C4-2B (cell line): Measurements from ENCODE around the gene SH3RF2.

Source experiments
- CTCF ChIP-seq: fragments of 450-650 bp; conservative IDR thresholded peaks from 2 replicates; pipeline ENCODE4 v1.5.1; 2017; ENCODE audit warnings: mild to moderate bottlenecking
- ZFX ChIP-seq: fragments of 450-650 bp; IDR thresholded peaks from 2 replicates; pipeline ENCODE4 v1.6.1; 2017

DNA sequence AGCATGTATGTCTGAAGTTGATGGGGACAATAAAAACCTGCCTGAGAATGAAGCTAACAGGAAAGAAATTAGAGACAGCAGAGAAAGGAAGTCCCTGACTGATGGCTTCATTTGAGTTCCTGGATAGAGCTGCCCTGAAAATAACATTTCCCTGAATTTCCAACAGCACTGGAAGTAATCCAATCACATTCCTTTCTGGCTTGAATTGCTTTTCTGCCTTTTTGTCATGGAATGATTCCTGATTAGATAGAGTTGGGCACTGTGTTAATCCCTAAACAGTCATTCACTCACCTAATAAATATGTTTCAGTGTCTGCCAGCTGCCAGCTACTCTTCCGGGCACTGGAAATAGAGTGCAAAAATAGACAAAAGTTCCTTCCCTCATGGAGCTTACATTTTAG lies 30.0 kb upstream of the SH3RF2 start:
- TF ChIP-seq CTCF (no peak), ZFX (no peak)
